GM13976 (cell line): ENCODE measurements around the gene LIN28B.

Source experiments
- DNase-seq: peaks from one replicate; pipeline ENCODE4 v3.0.0; 2012; ENCODE audit warnings: low spot score
- in situ Hi-C: fragments of 300-500 bp; cut with MboI; formaldehyde crosslinking; loops from one replicate; pipeline ENCODE4 v1.12.0; 2022; ENCODE audit warnings: low sequenced_read_pairs, mixed read lengths, inconsistent platforms; ENCODE audit not compliant: unreplicated experiment
- TF ChIP-seq, protein P1 (sequence below): IDR thresholded peaks from 2 replicates; pipeline ENCODE4 v1.5.1; 2012; ENCODE audit warnings: borderline replicate concordance, mild to moderate bottlenecking; ENCODE audit not compliant: insufficient read depth; ENCODE audit errors: extremely low read depth, missing control alignments, control extremely low read depth

LIN28B gene

DNA sequence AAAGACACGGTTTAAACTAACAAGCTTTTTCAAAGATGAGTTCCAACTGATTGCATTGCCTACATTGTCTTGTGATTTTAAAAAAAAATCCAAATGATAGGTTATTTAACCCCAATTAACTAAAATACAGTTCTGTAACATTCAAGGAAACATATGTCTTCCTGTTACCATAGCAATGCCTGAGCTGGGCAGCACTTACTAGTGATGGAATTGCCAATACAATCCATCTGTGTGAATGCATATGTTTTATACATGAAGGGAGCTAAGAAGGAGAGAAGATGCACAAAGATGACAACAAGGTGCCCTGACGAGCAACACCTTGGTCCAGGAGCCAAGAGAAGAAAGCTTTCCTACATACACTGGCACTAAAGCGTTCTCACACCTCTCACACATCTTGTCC, 154.2 kb downstream of the LIN28B start:
- in situ Hi-C loops, result no loop called here

DNA sequence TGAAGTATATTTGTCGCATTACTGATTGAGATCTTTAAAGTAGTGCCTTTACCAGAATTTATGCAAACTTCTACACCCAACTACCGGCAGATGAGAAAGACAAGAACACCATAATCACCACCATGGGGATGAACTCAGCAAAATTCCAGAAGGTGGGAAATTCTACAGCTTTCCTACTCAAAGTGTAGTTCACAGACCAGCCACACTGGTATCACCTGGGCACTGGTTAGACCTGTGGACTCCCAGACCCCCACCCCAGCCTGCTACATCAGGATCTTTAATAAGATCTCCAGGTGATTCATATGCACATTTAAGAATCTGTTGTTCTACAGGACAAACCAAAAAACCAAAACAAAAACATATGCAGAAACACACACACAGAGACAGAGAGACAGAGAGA, 155.0 kb downstream of the LIN28B start:
- DNase-seq, result no peak
- in situ Hi-C loops, result no loop called here
- TF ChIP-seq, protein P1, sequence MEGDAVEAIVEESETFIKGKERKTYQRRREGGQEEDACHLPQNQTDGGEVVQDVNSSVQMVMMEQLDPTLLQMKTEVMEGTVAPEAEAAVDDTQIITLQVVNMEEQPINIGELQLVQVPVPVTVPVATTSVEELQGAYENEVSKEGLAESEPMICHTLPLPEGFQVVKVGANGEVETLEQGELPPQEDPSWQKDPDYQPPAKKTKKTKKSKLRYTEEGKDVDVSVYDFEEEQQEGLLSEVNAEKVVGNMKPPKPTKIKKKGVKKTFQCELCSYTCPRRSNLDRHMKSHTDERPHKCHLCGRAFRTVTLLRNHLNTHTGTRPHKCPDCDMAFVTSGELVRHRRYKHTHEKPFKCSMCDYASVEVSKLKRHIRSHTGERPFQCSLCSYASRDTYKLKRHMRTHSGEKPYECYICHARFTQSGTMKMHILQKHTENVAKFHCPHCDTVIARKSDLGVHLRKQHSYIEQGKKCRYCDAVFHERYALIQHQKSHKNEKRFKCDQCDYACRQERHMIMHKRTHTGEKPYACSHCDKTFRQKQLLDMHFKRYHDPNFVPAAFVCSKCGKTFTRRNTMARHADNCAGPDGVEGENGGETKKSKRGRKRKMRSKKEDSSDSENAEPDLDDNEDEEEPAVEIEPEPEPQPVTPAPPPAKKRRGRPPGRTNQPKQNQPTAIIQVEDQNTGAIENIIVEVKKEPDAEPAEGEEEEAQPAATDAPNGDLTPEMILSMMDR, result no peak

More for the DNA sequence above, 154.2 kb downstream of the LIN28B start:
- no peak for DNase-seq
- TF ChIP-seq, protein P1, result no peak

DNA sequence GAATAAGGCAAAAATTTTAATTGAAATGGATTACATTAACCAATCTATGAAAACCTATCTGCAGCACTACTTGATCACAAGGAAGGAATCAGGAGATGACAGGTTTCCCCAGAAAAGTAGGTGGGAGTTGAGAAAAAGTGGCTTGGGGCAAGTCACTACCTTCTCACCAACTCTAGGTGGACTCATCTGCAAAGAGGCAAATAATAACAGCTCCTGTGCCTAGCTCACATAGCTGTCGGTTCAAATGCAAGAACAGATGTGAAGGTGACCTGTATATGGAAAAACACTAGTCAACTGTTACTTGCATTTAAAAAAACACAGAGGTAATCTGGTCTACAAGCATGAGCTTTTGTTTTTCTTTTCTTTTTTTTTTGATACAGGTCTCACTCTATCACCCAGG, 155.7 kb downstream of the LIN28B start:
- TF ChIP-seq, protein P1, result no peak
- DNase-seq, result no peak
- in situ Hi-C loops, result no loop called here

DNA sequence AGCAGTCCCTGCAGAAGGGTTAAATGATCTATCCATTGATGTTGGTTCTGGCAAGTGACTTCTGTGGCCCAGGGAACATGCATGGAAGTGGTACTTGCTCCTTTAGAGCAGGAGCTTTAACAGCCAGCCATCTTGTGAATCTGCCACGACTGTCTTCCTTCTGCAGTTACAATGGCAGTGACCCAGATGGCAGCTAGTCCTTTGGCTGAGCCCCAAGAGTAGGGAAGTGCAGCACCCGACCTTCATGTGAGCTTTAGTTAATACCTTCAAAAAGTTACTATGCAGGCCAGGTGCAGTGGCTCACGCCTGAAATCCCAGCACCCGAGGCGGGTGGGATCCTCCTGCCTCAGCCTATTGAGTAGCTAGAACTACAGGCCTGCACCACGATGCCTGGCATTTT, 156.5 kb downstream of the LIN28B start:
- TF ChIP-seq, protein P1, result no peak
- no peak for DNase-seq
- in situ Hi-C loops, result no loop called here

DNA sequence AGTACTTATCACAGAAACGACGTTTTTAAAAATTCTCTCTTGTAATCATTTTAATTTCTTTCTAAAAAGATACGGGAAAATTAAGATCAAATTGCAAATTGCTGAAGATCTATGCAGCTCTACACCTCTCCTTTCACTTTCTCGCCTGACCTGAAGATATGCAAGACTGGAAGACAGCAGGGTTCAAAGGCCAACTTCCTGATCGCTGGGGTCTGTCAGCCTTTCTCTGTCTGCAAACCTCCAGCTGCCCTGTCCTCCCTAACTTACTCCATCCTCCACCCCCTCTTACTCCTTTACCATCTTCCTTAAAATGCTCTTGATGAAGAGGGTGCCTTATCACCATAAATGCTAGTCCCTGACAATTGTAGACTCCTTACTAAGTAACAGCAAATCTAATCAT, 159.2 kb downstream of the LIN28B start:
- in situ Hi-C loops, result no loop called here
- DNase-seq, result no peak
- TF ChIP-seq, protein P1, result no peak

DNA sequence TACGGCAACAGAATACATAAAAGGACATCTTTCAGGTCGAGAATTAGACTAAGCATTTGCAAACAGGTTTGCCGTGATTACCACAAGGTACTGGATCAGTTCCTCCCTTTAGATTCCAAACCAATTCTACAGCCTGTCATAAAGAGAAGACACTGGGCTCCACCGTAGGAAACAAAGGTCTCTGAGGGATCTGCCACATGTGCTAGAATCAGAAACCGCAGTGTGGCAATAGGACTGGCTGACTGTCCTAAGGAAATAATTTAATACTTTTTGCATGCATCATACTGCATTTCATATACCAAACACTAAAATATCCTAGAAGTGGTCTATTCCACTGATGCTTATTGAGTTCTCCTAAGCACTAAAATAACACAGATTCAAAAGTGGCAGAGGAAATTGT, 163.7 kb downstream of the LIN28B start:
- TF ChIP-seq, protein P1, result no peak
- in situ Hi-C loops, result no loop called here
- DNase-seq, result no peak

DNA sequence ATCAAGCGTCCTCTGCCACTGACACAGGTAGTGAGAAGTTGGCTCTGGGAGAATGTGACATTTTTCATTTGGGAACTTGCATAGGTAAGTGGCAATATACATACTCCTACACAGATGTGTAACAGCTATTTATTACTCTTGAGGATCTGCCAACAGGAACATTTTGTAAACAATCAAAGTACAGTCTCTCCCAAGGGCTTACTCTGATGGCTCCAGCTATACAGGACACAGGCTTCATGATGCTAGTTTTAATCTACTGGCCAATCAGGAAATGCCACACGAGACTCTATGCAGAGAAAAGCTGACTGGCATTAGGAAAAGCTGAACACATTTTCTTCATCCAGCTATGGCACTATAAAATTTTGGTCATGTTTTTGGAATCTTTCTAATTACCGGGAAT, 165.1 kb downstream of the LIN28B start:
- no peak for DNase-seq
- TF ChIP-seq, protein P1, result no peak
- in situ Hi-C loops, result no loop called here
